HG03354 (cell line): ENCODE measurements around the gene ADGRF1.
"Not testable (repeated sequence)": the region's sequence is repeated elsewhere in the genome, so short reads cannot be mapped to it uniquely, and the experiment has no call there.

Experiments used
- ATAC-seq: cut with Tn5 transposase; IDR thresholded peaks from one replicate; pipeline ENCODE4 v1.9.1; 2021; ENCODE audit warnings: mild to moderate bottlenecking; ENCODE audit not compliant: unreplicated experiment, poor library complexity, severe bottlenecking

The ADGRF1 gene

GRCh38 chr6:47027315-47027714 lies 14.8 kb downstream of the ADGRF1 start:
- no peak for ATAC-seq

GRCh38 chr6:47026679-47027078 lies 15.5 kb downstream of the ADGRF1 start:
- no peak for ATAC-seq

- no peak for ATAC-seq
Measured at GRCh38 chr6:47023573-47023972, 18.6 kb downstream of the ADGRF1 start.

GRCh38 chr6:47022191-47022590 lies 19.9 kb downstream of the ADGRF1 start:
- no peak for ATAC-seq

GRCh38 chr6:47019941-47020340 lies 22.2 kb downstream of the ADGRF1 start:
- ATAC-seq = no peak

GRCh38 chr6:47016909-47017308 lies 25.2 kb downstream of the ADGRF1 start:
- ATAC-seq = no peak

GRCh38 chr6:47016261-47016660 lies 25.9 kb downstream of the ADGRF1 start:
- no peak for ATAC-seq

- ATAC-seq = no peak
Measured at GRCh38 chr6:47014401-47014800, 27.7 kb downstream of the ADGRF1 start.

- no peak for ATAC-seq
Measured at GRCh38 chr6:47009583-47009982, 32.5 kb downstream of the ADGRF1 start.

GRCh38 chr6:47008397-47008763 lies 33.8 kb downstream of the ADGRF1 start:
- no peak for ATAC-seq

GRCh38 chr6:47007657-47008396 lies 34.3 kb downstream of the ADGRF1 start:
- ATAC-seq = no peak

- no peak for ATAC-seq
Measured at GRCh38 chr6:47005486-47005885, 36.6 kb downstream of the ADGRF1 start.

GRCh38 chr6:47004463-47004862 lies 37.7 kb downstream of the ADGRF1 start:
- no peak for ATAC-seq

- no peak for ATAC-seq
Measured at GRCh38 chr6:47000842-47001241, 41.3 kb downstream of the ADGRF1 start.

- no peak for ATAC-seq
Measured at GRCh38 chr6:46998436-46999017, 43.6 kb downstream of the ADGRF1 start.

GRCh38 chr6:46997646-46998045 lies 44.5 kb downstream of the ADGRF1 start:
- no peak for ATAC-seq

- no peak for ATAC-seq
Measured at GRCh38 chr6:46996860-46997641, 45.1 kb downstream of the ADGRF1 start.

GRCh38 chr6:46994933-46995332 lies 47.2 kb downstream of the ADGRF1 start:
- ATAC-seq = no peak

- ATAC-seq = no peak
Measured at GRCh38 chr6:46993846-46994245, 48.3 kb downstream of the ADGRF1 start.

GRCh38 chr6:46992391-46992790 lies 49.7 kb downstream of the ADGRF1 start:
- ATAC-seq = not testable (repeated sequence)
